Raji (cell line): Measurements from ENCODE around the gene TJP1.

Source experiments
- POLR2A ChIP-seq: IDR thresholded peaks from 2 replicates; pipeline ENCODE4 v1.6.1; 2011; ENCODE audit warnings: low read depth, low read length, control low read depth; ENCODE audit not compliant: insufficient read depth

Gene TJP1

GRCh38 chr15:29708519-29708918 lies 113.7 kb downstream of the TJP1 start:
- no peak for TF ChIP-seq POLR2A

GRCh38 chr15:29704950-29705597 lies 117.2 kb downstream of the TJP1 start:
- TF ChIP-seq POLR2A = no peak

DNA sequence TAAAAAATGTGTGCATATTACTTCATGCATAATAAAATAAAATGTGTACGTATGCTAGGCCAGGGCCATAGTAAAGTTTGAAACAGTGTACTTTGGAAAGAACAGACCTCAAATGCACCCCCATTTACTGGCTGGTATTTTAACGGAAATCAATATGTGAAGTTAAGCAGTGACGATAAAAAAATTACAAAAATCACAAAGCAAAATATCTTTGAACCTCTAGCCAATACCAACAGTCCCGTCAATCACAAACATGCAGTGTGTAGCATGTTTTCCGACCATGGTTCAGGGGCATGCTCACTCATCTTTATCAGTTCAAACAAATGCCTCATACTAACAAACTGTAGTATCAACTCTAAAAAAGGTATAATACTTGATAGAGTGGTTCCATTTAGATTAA lies 121.1 kb downstream of the TJP1 start:
- TF ChIP-seq POLR2A = no peak

DNA sequence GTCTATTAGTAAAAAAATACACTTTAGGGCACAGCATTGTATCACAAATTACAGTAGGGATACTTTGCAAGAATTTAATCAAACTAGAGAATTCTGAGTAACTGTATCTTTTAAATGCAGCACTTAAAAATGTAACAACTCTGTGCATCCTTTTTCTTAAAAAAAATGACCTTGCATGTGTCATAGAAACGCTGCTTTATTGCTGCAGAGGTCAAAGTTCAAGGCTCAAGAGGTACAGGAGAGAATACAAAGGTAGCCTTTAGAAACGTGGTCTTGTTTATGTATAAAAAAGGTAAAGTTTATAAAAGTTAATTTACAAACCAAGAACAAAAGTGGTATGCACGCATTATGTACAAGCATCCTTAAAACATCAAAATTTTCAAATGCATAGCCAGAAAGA lies 122.0 kb downstream of the TJP1 start:
- no peak for TF ChIP-seq POLR2A

- no peak for TF ChIP-seq POLR2A
Observed at GRCh38 chr15:29699791-29700190, 122.5 kb downstream of the TJP1 start.

- TF ChIP-seq POLR2A = no peak
Observed at GRCh38 chr15:29698030-29698701, 124.1 kb downstream of the TJP1 start.

DNA sequence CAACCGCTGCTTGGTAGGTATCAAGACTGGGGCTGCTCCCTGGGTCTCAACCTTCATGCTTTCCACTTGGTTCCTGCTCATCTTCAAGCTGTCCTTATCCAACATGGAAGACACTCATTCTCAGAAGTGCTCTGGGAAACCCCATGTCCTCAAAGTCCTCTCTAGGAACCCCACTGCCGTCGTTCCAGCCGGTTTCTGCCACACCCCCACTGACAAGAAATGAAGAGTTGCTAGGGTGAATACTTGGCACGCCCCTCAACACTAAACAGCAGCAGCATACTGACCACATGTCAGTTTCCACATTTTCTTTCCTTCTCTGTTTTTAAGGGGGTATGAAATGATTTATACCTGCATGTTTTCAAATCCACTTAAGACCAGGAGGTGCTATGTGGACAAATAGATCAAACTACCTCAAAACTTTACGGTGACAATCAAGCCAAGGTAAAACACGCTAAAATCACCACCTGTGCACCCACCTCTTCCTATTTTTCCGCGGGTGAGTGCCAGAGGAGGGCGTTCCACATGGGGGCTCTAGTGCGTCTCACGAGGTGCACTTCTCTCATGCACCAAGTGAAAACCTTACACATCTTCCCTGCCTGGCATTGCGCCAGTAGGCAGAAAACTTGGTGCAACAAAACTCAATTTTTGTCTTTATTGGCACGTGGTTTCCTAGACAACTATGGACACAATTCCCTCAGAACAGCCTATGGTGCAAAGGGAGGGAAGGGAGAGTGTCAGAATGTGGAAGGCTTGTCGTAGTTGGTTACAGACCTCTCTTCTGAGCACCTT lies 125.1 kb downstream of the TJP1 start:
- no peak for TF ChIP-seq POLR2A

DNA sequence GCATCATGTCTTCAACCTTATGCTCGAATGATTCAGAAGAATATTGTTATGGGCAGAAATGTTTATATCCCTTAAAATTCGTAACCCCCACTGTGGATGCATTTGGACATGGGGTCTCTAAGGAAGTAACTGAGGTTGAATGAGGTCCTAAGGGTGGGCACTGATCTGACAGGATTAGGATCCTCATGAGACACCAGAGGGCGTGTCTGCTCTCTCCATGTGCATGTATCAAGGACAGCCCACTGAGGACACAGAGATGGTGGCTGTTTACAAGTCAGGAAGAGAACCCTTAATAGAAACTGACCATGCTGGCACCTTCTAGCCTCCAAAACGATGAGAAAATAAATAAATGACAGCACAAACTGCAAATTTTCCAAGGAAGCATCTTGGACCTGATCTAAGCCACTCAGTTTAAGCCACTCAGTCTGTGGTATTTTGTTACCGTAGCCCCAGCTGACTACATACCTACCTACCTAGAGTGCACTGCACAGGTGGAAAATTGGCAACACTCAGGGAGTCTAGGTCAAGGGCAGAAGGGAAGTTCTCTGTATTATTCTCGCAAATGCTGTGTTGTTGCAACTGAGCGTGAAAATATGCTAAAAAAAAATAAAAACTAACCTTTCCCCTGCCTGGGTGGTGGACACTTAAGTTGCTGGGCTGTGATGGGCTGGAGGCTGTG lies 126.6 kb downstream of the TJP1 start:
- no peak for TF ChIP-seq POLR2A

DNA sequence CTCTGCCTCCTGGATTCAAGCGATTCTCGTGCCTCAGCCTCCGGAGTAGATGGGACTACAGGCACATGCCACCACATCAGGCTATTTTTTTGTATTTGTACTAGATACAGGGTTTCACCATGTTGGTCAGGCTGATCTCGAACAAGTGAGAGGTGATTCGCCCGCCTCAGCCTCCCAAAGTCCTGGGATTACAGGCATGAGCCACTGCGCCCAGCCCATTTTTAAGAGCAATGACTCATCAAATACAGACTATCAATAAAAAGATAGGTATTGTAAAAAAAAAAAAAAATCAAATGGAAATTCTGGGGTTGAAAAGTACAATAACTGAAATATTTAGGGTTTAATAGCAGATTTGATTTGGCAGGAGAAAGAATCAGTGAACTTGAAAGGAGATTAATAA lies 129.0 kb downstream of the TJP1 start:
- TF ChIP-seq POLR2A = no peak

GRCh38 chr15:29692527-29692926 lies 129.7 kb downstream of the TJP1 start:
- TF ChIP-seq POLR2A = no peak

- no peak for TF ChIP-seq POLR2A
Observed at GRCh38 chr15:29690765-29691475, 131.3 kb downstream of the TJP1 start.

DNA sequence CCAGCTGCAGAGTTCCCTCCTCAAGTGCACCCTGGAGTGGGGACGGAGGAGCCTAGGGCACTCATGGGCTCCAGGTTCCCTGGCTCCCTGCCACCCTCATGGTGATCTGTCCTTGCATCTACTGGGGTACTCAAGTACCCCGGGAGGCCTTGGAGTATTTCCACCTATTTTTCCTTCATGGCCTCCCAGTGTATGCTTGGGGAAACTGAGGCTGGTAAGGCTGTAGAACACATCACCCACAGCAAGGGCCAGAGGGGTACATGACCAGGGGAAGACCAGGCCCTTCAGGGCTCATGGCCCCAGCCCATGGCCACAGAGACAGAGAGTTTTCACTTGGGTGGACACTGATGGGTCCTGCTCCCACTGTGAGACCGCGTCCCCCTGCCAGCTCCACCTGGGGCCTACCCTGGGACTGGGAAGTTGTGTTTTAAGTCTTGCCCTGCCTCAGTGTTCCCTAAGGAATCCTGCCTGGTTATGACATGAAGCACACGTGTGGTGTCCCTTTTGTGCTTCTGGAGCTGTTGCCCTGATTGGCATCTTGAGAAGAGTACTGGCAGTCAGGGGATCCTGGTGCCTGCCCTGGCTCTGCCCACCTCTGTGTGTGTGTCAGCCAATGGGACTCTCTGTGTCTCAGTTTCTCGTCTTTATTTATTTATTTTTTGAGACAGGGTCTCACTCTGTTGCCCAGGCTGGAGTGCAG lies 132.8 kb downstream of the TJP1 start:
- no peak for TF ChIP-seq POLR2A

GRCh38 chr15:29688506-29689286 lies 133.6 kb downstream of the TJP1 start:
- no peak for TF ChIP-seq POLR2A
